GM20000 (cell line): Measurements from ENCODE around the gene PGAP2.

ENCODE experiments used
- DNase-seq: peaks from one replicate; pipeline ENCODE4 v3.0.0; 2012; ENCODE audit warnings: low spot score
- TF ChIP-seq, protein P1 (sequence below): IDR thresholded peaks from 2 replicates; pipeline ENCODE4 v1.5.1; 2012; ENCODE audit warnings: mild to moderate bottlenecking, control low read depth; ENCODE audit errors: extremely low read depth, missing control alignments

PGAP2 gene

DNA sequence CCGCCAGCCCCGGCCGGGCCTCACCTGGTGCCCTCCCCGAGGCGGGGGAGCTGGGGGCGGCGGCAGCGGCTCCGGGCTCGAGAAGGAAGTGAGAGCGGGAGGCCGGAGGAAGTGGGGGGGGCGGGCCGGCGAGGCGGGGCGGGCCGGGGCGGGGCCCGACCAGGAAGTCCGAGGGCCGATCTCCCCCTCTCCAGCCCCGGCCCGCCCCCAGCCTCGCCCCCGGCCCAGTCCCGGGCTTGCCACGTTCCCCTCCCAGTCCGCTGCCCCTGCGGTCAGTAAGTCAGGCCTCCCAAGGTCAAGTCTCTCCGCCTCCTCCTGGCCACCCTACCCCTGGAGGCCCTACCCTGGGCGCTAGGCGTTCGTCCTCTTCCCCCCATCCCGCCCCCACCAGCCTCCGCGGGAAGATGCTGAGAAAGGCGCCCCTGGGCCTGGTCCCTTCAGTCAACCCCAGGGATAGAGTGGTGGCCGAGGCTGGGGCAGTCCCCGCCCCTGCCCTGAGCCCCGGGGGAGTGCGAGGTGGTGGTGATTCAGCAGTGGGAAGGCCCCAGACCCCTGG is 32.6 kb downstream of the PGAP2 start, which contains the start of gene RHOG:
TSS of gene RHOG (minus strand) at position 90 of the 556 bp plus-strand sequence. CDS start 12,821 bp downstream, outside the sequence.
- TF ChIP-seq, protein P1, sequence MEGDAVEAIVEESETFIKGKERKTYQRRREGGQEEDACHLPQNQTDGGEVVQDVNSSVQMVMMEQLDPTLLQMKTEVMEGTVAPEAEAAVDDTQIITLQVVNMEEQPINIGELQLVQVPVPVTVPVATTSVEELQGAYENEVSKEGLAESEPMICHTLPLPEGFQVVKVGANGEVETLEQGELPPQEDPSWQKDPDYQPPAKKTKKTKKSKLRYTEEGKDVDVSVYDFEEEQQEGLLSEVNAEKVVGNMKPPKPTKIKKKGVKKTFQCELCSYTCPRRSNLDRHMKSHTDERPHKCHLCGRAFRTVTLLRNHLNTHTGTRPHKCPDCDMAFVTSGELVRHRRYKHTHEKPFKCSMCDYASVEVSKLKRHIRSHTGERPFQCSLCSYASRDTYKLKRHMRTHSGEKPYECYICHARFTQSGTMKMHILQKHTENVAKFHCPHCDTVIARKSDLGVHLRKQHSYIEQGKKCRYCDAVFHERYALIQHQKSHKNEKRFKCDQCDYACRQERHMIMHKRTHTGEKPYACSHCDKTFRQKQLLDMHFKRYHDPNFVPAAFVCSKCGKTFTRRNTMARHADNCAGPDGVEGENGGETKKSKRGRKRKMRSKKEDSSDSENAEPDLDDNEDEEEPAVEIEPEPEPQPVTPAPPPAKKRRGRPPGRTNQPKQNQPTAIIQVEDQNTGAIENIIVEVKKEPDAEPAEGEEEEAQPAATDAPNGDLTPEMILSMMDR, result no peak
- peak; percentile 95 for DNase-seq

DNA sequence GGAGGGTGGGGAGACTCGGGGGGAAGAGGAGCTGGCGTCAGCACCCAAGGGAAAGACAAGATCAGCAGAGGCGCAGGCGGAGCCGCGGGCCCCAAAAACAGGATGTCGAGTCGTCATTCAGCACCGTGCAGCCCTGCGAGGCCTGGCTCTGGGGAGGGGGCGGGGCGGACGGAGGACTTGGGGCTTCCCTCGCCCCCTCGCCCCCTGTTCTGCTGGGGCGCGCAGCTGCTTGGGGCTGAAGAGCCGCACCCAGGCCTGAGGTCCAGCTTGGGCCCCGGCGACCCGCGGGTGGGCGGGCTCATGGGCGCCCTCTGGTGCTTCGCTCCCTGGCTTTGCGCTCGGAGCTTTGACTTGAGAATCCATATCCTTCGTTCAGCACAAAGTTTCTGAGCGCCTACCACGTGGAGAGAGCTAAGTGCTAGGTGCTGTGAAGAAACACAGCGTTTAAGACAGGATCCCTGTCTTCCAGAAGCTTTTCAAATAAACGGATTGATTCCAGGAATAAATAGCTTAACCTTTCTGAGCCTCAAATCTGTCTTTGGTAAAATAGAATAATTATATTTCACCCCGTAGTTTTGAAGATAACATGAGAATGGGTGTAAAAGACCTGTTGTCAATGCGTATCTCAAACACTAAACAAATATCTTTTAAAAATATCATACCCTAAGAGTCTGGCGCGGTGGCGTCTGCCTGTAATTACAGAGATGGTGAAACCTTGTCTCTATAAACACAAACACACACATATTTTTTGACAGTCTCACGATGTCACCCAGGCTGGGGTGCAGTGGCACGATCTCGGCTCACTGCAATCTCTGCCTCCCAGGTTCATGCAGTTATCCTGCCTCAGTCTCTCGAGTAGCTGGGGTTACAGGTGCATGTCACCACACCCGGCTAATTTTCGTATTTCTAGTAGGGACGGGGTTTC is 33.3 kb downstream of the PGAP2 start:
- peak; percentile 90 for DNase-seq
- TF ChIP-seq, protein P1, result peak; percentile 71

DNA sequence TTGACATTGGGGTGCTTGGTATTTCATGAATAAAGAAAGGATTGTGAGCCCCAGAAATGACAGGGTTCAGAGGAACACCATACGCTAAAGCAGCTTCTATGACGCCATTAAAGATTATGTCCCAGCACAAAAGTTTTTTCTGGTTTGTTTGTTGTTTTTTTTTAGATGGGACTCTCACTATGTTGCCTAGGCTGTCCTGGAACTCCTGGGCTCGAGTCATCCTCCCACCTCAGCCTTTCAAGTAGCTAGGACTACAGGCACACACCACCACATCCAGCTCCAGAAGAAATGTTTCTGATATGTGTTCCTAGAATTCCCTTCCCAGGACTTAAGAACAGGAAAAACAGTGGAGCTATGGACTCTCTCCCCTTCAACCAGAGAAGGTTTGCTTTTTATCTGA is 35.0 kb downstream of the PGAP2 start:
- TF ChIP-seq, protein P1, result no peak
- DNase-seq, result no peak

GRCh38 chr11:3845246-3845645 is 36.9 kb downstream of the PGAP2 start:
- TF ChIP-seq, protein P1, result no peak
- no peak for DNase-seq

- no peak for DNase-seq
- TF ChIP-seq, protein P1, result no peak
Measured at GRCh38 chr11:3845670-3846069, 37.3 kb downstream of the PGAP2 start.

GRCh38 chr11:3849297-3849874 is 41.0 kb downstream of the PGAP2 start:
- TF ChIP-seq, protein P1, result peak; percentile 59
- DNase-seq, result no peak

DNA sequence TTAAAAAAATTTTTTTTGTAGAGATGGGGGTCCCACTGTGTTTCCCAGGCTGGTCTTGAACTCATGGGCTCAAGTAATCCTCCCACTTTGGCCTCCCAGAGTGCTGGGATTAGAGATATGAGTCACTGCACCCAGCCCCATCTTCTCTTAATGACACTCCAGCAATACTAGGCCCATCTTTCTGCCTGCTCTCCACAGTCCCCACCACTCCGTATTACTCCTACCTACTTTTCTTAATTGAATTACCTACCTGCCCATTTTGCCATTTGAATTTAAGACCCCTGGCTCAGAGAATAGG is 45.1 kb downstream of the PGAP2 start:
- TF ChIP-seq, protein P1, result no peak
- no peak for DNase-seq
